K562 (cell line): ENCODE data around the gene CKM. TPM values are rescaled to one million over a fixed set of nuclear protein-coding genes. Genes with fewer than 3 reads are reported as not detected.
A peak's percentile ranks its signal among the peaks of the same experiment; 100 is the strongest.

ENCODE experiments used
- ATAC-seq: fragments of 200-7000 bp; cut with Tn5 transposase; 3 replicates; pipeline ENCODE4 v1.9.1; 2020; ENCODE audit warnings: moderate library complexity
- BruUV-seq: library from RNA; stranded (reverse); fragments of 400-500 nt; replicated peaks from 2 replicates; lab custom pipeline; 2021; lab: Mats Ljungman, UMichigan
- CTCF ChIA-PET: fragments of 300-600 bp; formaldehyde crosslinking; extraction: SDS; loops from one replicate; lab custom pipeline; 2021; ENCODE audit warnings: low intra/inter-chr PET ratio; lab: Yijun Ruan, JAX
- POLR2A ChIA-PET: fragments of 300-600, 350-650 bp; sonication (Branson Sonifier 250); formaldehyde crosslinking; extraction: SDS; loops from one replicate; lab custom pipeline; 2021; ENCODE audit warnings: antibody characterized with exemption, inconsistent platforms; lab: Yijun Ruan, JAX
- DNase-seq, 4 experiments: peaks; one replicate each; pipeline versions ENCODE4 v3.0.0 to v3.0.0-alpha.2; 2011 to 2018; ENCODE audit warnings: low spot score in 3 of 4, mixed read lengths in 3 of 4; ENCODE audit errors: extremely low read depth in 1 of 4
- FAIRE-seq: peaks from 2 replicates; lab custom pipeline; 2011; peaks lifted over from hg19 to GRCh38; lab: Jason Lieb, UNC
- H2AFZ ChIP-seq: 2 replicates; pipeline ENCODE4 v1.6.0; 2011; ENCODE audit warnings: low read depth, low read length, control low read depth, inconsistent platforms
- H3K27ac ChIP-seq: fragments of 200-600 bp; 3 replicates; pipeline ENCODE4 v1.8.0; 2011; ENCODE audit warnings: low read depth, mild to moderate bottlenecking, control low read depth, inconsistent platforms, low read length, moderate library complexity, mixed read lengths; ENCODE audit errors: extremely low read depth
- H3K27me3 ChIP-seq, 2 experiments: fragments of 300-600 bp in 1 of 2; 2 replicates in 1 of 2; 3 replicates in 1 of 2; pipeline versions ENCODE4 v1.6.0 to v1.8.0; 2011; ENCODE audit warnings: inconsistent platforms in 2 of 2, low read length in 2 of 2, mild to moderate bottlenecking in 1 of 2, mixed read lengths in 1 of 2, moderate library complexity in 1 of 2; ENCODE audit not compliant: control insufficient read depth in 2 of 2, insufficient read depth in 2 of 2
- H3K36me3 ChIP-seq: fragments of 300-600 bp; 3 replicates; pipeline ENCODE4 v1.8.0; 2011; ENCODE audit warnings: mild to moderate bottlenecking, low read length, inconsistent platforms; ENCODE audit not compliant: control insufficient read depth, insufficient read depth
- H3K4me1 ChIP-seq, 2 experiments: fragments of 200-600 bp in 1 of 2; replicated peaks in 1 of 2; 2 replicates in 1 of 2; 3 replicates in 1 of 2; pipeline versions ENCODE4 v1.5.1 to v1.8.0; 2011; ENCODE audit warnings: inconsistent platforms in 2 of 2, low read length in 2 of 2, mild to moderate bottlenecking in 1 of 2, mixed read lengths in 1 of 2, moderate library complexity in 1 of 2; ENCODE audit not compliant: control insufficient read depth in 2 of 2, insufficient read depth in 2 of 2
- H3K4me2 ChIP-seq: 2 replicates; pipeline ENCODE4 v1.6.1; 2011; ENCODE audit warnings: low read length, control low read depth, inconsistent platforms, mixed read lengths; ENCODE audit not compliant: insufficient read depth
- H3K4me3 ChIP-seq: fragments of 200-600 bp; sonication (generic), shearing (Covaris generic); 2 replicates; pipeline ENCODE4 v1.5.1; 2016; ENCODE audit warnings: control low read depth, inconsistent platforms
- H3K79me2 ChIP-seq: fragments of 200-600 bp; 3 replicates; pipeline ENCODE4 v1.8.0; 2011; ENCODE audit warnings: low read length, inconsistent platforms; ENCODE audit not compliant: control insufficient read depth, insufficient read depth
- H3K9ac ChIP-seq, 2 experiments: 2 replicates each; pipeline versions ENCODE4 v1.6.0 to v1.6.1; 2011; ENCODE audit warnings: low read depth in 2 of 2, low read length in 2 of 2, control low read depth in 1 of 2, inconsistent platforms in 1 of 2, mild to moderate bottlenecking in 1 of 2, mixed read lengths in 1 of 2; ENCODE audit not compliant: insufficient read depth in 1 of 2
- H3K9me1 ChIP-seq: one replicate; pipeline ENCODE4 v1.6.0; 2011; ENCODE audit warnings: inconsistent platforms, mild to moderate bottlenecking, low read length, moderate library complexity; ENCODE audit not compliant: control insufficient read depth, insufficient read depth
- H3K9me3 ChIP-seq: replicated peaks from 2 replicates; pipeline ENCODE4 v1.5.1; 2011; ENCODE audit warnings: low read depth, low read length, inconsistent platforms; ENCODE audit not compliant: control insufficient read depth, insufficient read depth
- H4K20me1 ChIP-seq: replicated peaks from 2 replicates; pipeline ENCODE4 v1.6.1; 2011; ENCODE audit warnings: low read length, inconsistent platforms, mixed read lengths; ENCODE audit not compliant: control insufficient read depth, insufficient read depth
- HNRNPK ChIP-seq: fragments of 200-400 bp; formaldehyde crosslinking; IDR thresholded peaks from one replicate; pipeline ENCODE4 v1.6.1; 2018; ENCODE audit warnings: mild to moderate bottlenecking, low read depth, low read length; ENCODE audit not compliant: poor library complexity, severe bottlenecking
- RBFOX2 ChIP-seq: fragments of 200-400 bp; formaldehyde crosslinking; IDR thresholded peaks from 2 replicates; pipeline ENCODE4 v1.6.1; 2017; ENCODE audit warnings: low read depth, mild to moderate bottlenecking, low read length, moderate library complexity
- SMARCC2 ChIP-seq: fragments of 450-650 bp; IDR thresholded peaks from 2 replicates; pipeline ENCODE4 v1.6.1; 2017; ENCODE audit warnings: antibody characterized with exemption, moderate library complexity, mild to moderate bottlenecking, low read depth
- WGBS: fragments of 100-300 bp; shearing (Covaris generic); methylation state at CpG from one replicate; pipeline ENCODE4 v1.1.6; 2016; ENCODE audit warnings: low coverage, mixed read lengths; ENCODE audit not compliant: insufficient coverage; ENCODE audit errors: missing lambda C conversion rate; 5-methylcytosine and 5-hydroxymethylcytosine counted together
- in situ Hi-C: fragments of 300-500 bp; cut with MboI; formaldehyde crosslinking; loops from 4 replicates; pipeline ENCODE4 v1.15.0; 2018; ENCODE audit warnings: inconsistent platforms, mixed read lengths
- intact Hi-C: fragments of 100-400 bp; cut with micrococcal nuclease; formaldehyde crosslinking; loops from 2 replicates; pipeline ENCODE4 v1.14.2; 2022
- polyA plus RNA-seq, 8 experiments: library from polyadenylated mRNA; depleted of rRNA in 4 of 8; stranded (reverse) in 5 of 8; unstranded in 3 of 8; fragments of >200 nt; fragmentation: Nextera tagmentation in 2 of 8; fragmentation: Illumina TruSeq in 1 of 8; extraction: Ambion mirVana in 2 of 8; extraction: Trizol in 1 of 8; gene quantifications; 2 replicates each; pipeline versions ENCODE4 v1.2.1 to v1.2.3, GENCODE V29; 2011 to 2014; ENCODE audit warnings: inconsistent platforms in 1 of 8, missing spikeins in 1 of 8
- total RNA-seq, 7 experiments: library from RNA; depleted of rRNA in 6 of 7; stranded (reverse); fragments of >200 nt in 6 of 7; fragmentation: Illumina TruSeq in 2 of 7; extraction: Trizol in 2 of 7; gene quantifications; 2 replicates each; pipeline versions ENCODE4 v1.2.1 to v1.2.3, GENCODE V29; 2011 to 2021; ENCODE audit warnings: low replicate concordance in 1 of 7

CKM gene
- total and polyA plus RNA-seq, 9 of the 15 experiments (the other 6 are each of a cell fraction or from before 2014, with no cell fraction given) = 0.06 to 0.17 (median 0.09) TPM; not detected in 4

DNA sequence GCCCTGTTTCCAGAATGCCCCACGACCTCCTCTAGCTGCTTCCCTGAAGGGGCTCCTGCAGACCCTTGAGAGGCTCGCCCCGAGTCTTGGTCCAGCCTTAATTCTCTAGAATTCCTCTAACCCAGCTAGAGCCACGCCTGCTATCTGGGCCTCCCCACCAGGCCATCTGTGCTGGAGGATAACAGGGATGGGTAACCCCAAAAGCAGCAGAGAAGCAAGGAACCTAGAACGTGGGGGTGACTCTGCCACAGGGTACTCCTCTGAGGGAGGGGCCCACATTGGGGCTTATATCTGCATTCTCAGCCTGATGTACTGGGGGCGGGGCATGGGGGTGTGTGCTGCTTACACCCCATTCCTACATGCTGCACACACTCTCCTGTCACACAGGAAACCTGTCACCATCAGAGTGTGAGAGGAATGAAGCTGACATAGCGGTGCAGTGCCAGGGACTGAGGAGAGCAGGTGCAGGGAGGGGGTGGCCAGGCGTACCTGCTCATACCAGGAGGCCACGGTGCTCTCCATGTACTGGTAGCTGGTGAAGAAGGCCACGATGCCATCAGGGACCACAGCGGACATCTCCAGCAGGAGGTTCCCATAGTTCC lies 31.7 kb upstream of the CKM start:
- Histone ChIP-seq H3K4me1 (peaks cover 0 to 36% of the 10 kb centered on the region in 2 experiments; a peak in 2 of 5 replicates), H3K27ac (no peak overlapping the region; the same call in 2 of the 3 replicates), H3K27me3 (no peaks in the 10 kb centered on the region), H4K20me1 (peaks cover 3% of the 10 kb centered on the region; the same call in 1 of the 2 replicates), H3K9me1 (no peaks in the 10 kb centered on the region), H3K79me2 (no peaks in the 10 kb centered on the region), H3K4me3 (no peak overlapping the region), H3K4me2 (no peak overlapping the region), H3K36me3 (peaks cover 91% of the 10 kb centered on the region; the same call in 2 of the 3 replicates), H3K9me3 (no peaks in the 10 kb centered on the region), H3K9ac (peak overlapping the region in 1 of 2 experiments; percentile 56; a peak in 1 of 4 replicates), H2AFZ (no peak overlapping the region)
- BruUV-seq = no TSS peak
- WGBS = 81% methylated on average over 11 of the region's 11 CpGs
- POLR2A ChIA-PET = interaction anchor here (0.9 to 2.2 kb wide), 3 partner anchors 9 to 16 kb away, joined by 3 to 6 read pairs (median 3); partner anchors contain the start of gene ERCC2
- TF ChIP-seq HNRNPK (no peak), SMARCC2 (no peak), RBFOX2 (0 out of 2 replicates have a peak, but pooled peaks have one; percentile 9)
- intact Hi-C loops = no loop called here
- CTCF ChIA-PET = no interaction called here
- DNase-seq = no peak
- no peak for ATAC-seq
- no peak for FAIRE-seq
- in situ Hi-C loops = no loop called here
